Sigmoid colon (tissue), 7 donors: ENCODE results near the gene CYP26A1. TPM values are rescaled to one million over a fixed set of nuclear protein-coding genes. Genes with fewer than 3 reads are reported as not detected.

Source experiments
- DNase-seq: peaks from one replicate; pipeline ENCODE4 v3.0.0-alpha.2; 2019
- H3K27ac ChIP-seq, 4 donors: fragments of 200-600 bp; sonication (generic); one replicate each; pipeline ENCODE4 v1.5.1; 2016 to 2019; ENCODE audit warnings: mild to moderate bottlenecking in 1 of 4
- H3K27me3 ChIP-seq, 3 donors: fragments of 200-600 bp; sonication (generic); one replicate each; pipeline ENCODE4 v1.5.1; 2019; ENCODE audit warnings: mild to moderate bottlenecking in 1 of 3
- H3K36me3 ChIP-seq, 4 donors: fragments of 200-600 bp; sonication (generic); one replicate each; pipeline ENCODE4 v1.5.1; 2016 to 2019
- H3K4me1 ChIP-seq, 4 donors: fragments of 200-600 bp; sonication (generic); one replicate each; pipeline ENCODE4 v1.5.1; 2017 to 2019
- H3K4me3 ChIP-seq, 4 donors: fragments of 200-600 bp; sonication (generic); one replicate each; pipeline ENCODE4 v1.5.1; 2017 to 2019; ENCODE audit warnings: mild to moderate bottlenecking in 2 of 4, moderate library complexity in 1 of 4
- H3K9me3 ChIP-seq, 4 donors: fragments of 200-600 bp in 3 of 4; sonication (generic) in 3 of 4; one replicate each; pipeline versions ENCODE4 v1.5.1 to v1.6.1; 2013 to 2019
- EP300 ChIP-seq, 4 donors: sonication (generic); formaldehyde crosslinking; IDR thresholded peaks; one replicate each; pipeline ENCODE4 v1.6.1; 2017; ENCODE audit warnings: antibody characterized with exemption in 4 of 4
- POLR2A ChIP-seq, 2 donors: fragments of 450-650 bp; IDR thresholded peaks; one replicate each; pipeline ENCODE4 v1.6.1; 2016; ENCODE audit warnings: antibody characterized with exemption in 2 of 2, mild to moderate bottlenecking in 2 of 2, moderate library complexity in 2 of 2
- POLR2AphosphoS5 ChIP-seq, 4 donors: sonication (generic); formaldehyde crosslinking; IDR thresholded peaks; one replicate each; pipeline ENCODE4 v1.6.1; 2017; ENCODE audit warnings: antibody characterized with exemption in 4 of 4
- WGBS, 2 donors: extraction: QIAGEN DNeasy Blood & Tissue Kit; methylation state at CpG; one replicate each; pipeline ENCODE4 v1.1.7; 2013; 5-methylcytosine and 5-hydroxymethylcytosine counted together
- intact Hi-C: fragments of 100-400 bp; cut with DNase I; formaldehyde crosslinking; loops from one replicate; pipeline ENCODE4 v1.15.1; 2023
- polyA plus RNA-seq, 3 donors: library from polyadenylated mRNA; stranded (reverse); fragments of 200-250 nt; gene quantifications; one replicate each; pipeline ENCODE4 v1.2.3, GENCODE V29; 2013
- total RNA-seq, 4 donors: library from RNA; depleted of rRNA; stranded (reverse); fragments of >200 nt; gene quantifications; one replicate each; pipeline ENCODE4 v1.1.0, GENCODE V29; 2016
- TF ChIP-seq, protein P1 (sequence below), 4 experiments: fragments of 450-650 bp in 3 of 4; fragments of 200-600 bp in 1 of 4; IDR thresholded peaks; one replicate each; pipeline ENCODE4 v1.5.1; 2016 to 2019; ENCODE audit warnings: antibody characterized with exemption in 4 of 4, mild to moderate bottlenecking in 3 of 4, moderate library complexity in 2 of 4
- donor health status: healthy with polysubstance abuse.
- donor health status: Bipolar disorder and iron deficiency.
- donor health status: healthy.

CYP26A1 gene
- total and polyA plus RNA-seq, 7 donors: not detected

DNA sequence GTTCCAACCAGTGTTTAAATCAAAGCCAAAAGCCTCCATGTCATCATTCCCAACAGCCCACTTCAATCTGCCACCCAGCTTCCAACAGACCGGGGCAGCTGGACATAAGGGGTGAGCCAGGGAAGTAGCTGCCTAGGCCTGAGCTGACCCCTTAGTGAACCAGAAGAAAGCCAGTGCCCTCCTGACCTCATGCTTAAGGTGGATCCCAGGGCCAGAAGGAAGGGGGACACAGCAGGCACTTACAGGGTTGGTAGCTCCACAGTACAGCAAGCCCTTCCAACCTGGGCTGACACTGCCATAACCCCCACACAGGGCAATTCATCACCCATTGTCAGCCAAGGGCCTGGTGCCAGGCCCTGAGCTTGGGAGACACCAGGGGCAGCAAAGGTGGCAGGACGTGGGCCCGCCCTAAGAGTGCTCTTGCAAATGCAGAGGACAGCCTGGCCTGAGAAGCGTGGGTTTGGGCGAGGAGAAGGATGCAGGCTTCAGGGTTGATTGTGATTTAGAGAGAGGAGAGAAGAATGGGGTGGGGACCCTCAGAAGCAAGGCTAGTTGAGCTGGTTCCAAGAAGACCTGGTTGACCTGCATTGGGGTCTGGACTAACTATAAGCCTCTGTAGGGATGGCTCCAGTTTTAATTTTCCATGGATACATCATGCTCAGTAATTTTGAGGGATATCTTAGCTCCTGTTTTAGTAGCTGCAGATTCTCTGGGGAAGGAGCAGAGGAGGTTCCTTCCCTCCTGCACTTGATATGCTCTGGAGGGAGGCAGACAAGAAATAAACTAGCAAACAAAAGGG, 3.1 kb upstream of the CYP26A1 start:
- TF ChIP-seq EP300 (IDR thresholded peaks at IDR 0.05) (no peak), POLR2AphosphoS5 (IDR thresholded peaks at IDR 0.05) (no peak), POLR2A (IDR thresholded peaks at IDR 0.05) (no peak)
- TF ChIP-seq, protein P1, sequence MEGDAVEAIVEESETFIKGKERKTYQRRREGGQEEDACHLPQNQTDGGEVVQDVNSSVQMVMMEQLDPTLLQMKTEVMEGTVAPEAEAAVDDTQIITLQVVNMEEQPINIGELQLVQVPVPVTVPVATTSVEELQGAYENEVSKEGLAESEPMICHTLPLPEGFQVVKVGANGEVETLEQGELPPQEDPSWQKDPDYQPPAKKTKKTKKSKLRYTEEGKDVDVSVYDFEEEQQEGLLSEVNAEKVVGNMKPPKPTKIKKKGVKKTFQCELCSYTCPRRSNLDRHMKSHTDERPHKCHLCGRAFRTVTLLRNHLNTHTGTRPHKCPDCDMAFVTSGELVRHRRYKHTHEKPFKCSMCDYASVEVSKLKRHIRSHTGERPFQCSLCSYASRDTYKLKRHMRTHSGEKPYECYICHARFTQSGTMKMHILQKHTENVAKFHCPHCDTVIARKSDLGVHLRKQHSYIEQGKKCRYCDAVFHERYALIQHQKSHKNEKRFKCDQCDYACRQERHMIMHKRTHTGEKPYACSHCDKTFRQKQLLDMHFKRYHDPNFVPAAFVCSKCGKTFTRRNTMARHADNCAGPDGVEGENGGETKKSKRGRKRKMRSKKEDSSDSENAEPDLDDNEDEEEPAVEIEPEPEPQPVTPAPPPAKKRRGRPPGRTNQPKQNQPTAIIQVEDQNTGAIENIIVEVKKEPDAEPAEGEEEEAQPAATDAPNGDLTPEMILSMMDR (IDR thresholded peaks at IDR 0.05): no peak
- Histone ChIP-seq H3K27ac (no peak overlapping the region), H3K4me1 (peaks cover 0 to 58% (median 46%) of the 10 kb centered on the region in 4 donors), H3K27me3 (peaks cover 54 to 100% (median 96%) of the 10 kb centered on the region in 3 donors), H3K4me3 (no peak overlapping the region), H3K36me3 (no peaks in the 10 kb centered on the region), H3K9me3 (no peaks in the 10 kb centered on the region)
- no peak for DNase-seq
- intact Hi-C loops: no loop called here
- 69 to 73% methylated on average over 5 of the region's 5 CpGs for WGBS, 2 donors

DNA sequence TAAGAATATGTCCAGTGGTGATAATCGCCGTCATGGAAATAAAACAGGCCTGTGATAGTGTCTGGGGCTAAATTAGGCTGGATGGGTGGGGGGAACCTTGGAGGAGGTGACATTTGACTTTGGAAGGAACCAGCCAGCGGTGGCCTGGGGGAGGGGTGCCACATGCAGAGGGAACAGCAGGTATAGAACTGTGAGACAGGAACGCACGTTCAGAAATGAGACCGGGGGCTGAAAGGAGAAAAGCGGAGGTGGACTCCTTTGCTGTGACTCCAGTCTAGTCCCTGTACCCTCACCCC, 2.6 kb upstream of the CYP26A1 start:
- peaks cover 0 to 52% (median 44%) of the 10 kb centered on the region in 4 donors for H3K4me1 ChIP-seq
- H3K27ac ChIP-seq: no peak overlapping the region
- intact Hi-C loops: no loop called here
- DNase-seq: no peak
- no peaks in the 10 kb centered on the region for H3K9me3 ChIP-seq
- 52 to 57% methylated on average over 7 of the region's 7 CpGs for WGBS, 2 donors
- H3K36me3 ChIP-seq: no peaks in the 10 kb centered on the region
- H3K4me3 ChIP-seq: no peak overlapping the region
- H3K27me3 ChIP-seq: peaks cover 49 to 100% (median 94%) of the 10 kb centered on the region in 3 donors
- TF ChIP-seq EP300 (IDR thresholded peaks at IDR 0.05) (no peak), POLR2AphosphoS5 (IDR thresholded peaks at IDR 0.05) (no peak), POLR2A (IDR thresholded peaks at IDR 0.05) (no peak)
- TF ChIP-seq, protein P1 (IDR thresholded peaks at IDR 0.05): no peak

DNA sequence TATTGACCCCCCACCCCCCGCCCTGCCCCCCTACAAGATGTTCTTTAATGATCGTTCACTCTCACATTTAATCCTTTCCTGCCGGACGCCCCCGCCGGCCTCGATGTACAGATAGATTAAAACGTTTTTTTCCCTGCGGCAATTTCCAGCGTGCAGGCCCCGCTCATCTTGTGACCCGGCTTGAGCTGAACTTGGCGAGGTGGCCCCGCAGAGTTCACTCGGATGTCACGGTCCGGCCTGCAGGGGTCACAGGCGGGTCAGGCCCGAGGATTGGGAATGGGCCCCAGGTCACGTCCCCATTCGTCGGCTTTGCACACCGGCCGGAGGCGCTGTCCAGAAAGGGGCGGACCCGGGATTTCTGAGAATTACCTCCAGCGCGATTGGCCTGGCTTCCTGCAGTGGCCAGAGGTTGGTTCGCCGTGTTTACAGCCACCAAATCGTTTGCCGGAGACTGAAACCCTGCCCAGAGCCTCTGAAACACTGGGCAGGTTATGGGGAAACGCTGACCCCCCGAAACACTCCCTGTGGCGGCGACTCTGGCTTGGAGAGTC, 1.9 kb upstream of the CYP26A1 start:
- DNase-seq: no peak
- intact Hi-C loops: no loop called here
- 1 to 3% methylated on average over 37 of the region's 37 CpGs for WGBS, 2 donors

DNA sequence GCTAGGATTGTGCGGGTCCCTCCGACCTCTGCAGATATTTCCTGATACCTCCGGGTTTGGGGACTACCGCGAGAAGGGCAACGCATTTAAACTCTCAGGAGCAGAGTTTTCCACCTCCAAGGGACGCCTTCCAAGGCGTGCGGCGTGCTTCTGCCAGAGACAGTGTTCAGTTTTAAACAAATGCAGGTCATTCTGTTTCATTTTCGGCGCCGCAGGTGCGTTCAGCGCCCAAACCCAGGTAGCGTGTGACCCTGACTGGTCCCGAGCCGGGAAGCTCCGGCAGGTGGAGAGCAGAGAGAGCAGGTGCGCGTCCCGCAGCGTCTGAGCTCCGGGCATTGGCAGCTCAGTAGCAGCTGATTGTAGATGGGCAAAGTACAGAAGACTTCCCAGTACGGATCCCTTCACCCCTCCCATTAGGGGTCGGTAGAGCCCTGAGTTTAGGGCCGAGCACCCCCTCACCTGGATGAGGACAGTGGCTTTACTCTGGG, 1.4 kb upstream of the CYP26A1 start:
- Histone ChIP-seq H3K4me1 (peaks cover 0 to 50% (median 43%) of the 10 kb centered on the region in 4 donors), H3K27ac (no peak overlapping the region), H3K9me3 (no peaks in the 10 kb centered on the region), H3K4me3 (peak overlapping the region in 3 of 4 donors; percentile 15 to 44 (median 27)), H3K27me3 (peaks cover 43 to 99% (median 83%) of the 10 kb centered on the region in 3 donors), H3K36me3 (no peaks in the 10 kb centered on the region)
- WGBS, 2 donors: 1% methylated on average over 27 of the region's 27 CpGs
- DNase-seq: no peak
- TF ChIP-seq POLR2A (IDR thresholded peaks at IDR 0.05) (no peak), POLR2AphosphoS5 (IDR thresholded peaks at IDR 0.05) (no peak), EP300 (IDR thresholded peaks at IDR 0.05) (no peak)
- TF ChIP-seq, protein P1 (IDR thresholded peaks at IDR 0.05): no peak
- intact Hi-C loops: no loop called here

More for the DNA sequence above, 1.9 kb upstream of the CYP26A1 start:
- Histone ChIP-seq H3K36me3 (no peaks in the 10 kb centered on the region), H3K4me3 (peak overlapping the region in 3 of 4 donors; percentile 15 to 44 (median 27)), H3K27ac (no peak overlapping the region), H3K27me3 (peaks cover 43 to 100% (median 88%) of the 10 kb centered on the region in 3 donors), H3K4me1 (peaks cover 0 to 50% (median 43%) of the 10 kb centered on the region in 4 donors), H3K9me3 (no peaks in the 10 kb centered on the region)
- TF ChIP-seq EP300 (IDR thresholded peaks at IDR 0.05) (no peak), POLR2AphosphoS5 (IDR thresholded peaks at IDR 0.05) (no peak), POLR2A (IDR thresholded peaks at IDR 0.05) (no peak)
- TF ChIP-seq, protein P1 (IDR thresholded peaks at IDR 0.05): no peak
